HG03196 (cell line): Measurements from ENCODE around the gene XIRP1.

Source experiments
- ATAC-seq: cut with Tn5 transposase; IDR thresholded peaks from one replicate; pipeline ENCODE4 v1.9.1; 2021; ENCODE audit not compliant: unreplicated experiment

XIRP1 gene

GRCh38 chr3:39144095-39144747 is 48.2 kb downstream of the XIRP1 start:
- no peak for ATAC-seq

GRCh38 chr3:39143051-39143885 is 49.1 kb downstream of the XIRP1 start:
- ATAC-seq: no peak

DNA sequence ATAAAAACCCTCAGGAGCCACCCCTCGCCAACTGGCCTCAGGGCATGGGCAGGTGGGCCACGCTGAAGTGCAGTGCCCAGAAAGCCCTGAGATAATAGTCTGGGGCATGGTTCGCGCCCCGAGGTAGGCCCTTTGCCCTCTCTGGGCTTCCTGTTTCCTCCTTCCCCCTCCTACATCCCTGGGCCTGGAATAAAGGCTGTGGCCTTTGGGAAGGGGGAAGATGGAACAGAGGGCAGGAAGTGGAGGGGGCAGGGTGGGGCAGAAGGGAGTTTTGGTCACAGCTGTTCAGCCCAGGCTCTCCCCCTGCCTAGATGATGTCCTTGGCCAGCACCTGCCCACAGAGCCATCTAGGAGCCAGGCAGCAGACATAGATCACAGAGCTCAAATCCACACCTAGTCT is 50.3 kb downstream of the XIRP1 start:
- no peak for ATAC-seq

DNA sequence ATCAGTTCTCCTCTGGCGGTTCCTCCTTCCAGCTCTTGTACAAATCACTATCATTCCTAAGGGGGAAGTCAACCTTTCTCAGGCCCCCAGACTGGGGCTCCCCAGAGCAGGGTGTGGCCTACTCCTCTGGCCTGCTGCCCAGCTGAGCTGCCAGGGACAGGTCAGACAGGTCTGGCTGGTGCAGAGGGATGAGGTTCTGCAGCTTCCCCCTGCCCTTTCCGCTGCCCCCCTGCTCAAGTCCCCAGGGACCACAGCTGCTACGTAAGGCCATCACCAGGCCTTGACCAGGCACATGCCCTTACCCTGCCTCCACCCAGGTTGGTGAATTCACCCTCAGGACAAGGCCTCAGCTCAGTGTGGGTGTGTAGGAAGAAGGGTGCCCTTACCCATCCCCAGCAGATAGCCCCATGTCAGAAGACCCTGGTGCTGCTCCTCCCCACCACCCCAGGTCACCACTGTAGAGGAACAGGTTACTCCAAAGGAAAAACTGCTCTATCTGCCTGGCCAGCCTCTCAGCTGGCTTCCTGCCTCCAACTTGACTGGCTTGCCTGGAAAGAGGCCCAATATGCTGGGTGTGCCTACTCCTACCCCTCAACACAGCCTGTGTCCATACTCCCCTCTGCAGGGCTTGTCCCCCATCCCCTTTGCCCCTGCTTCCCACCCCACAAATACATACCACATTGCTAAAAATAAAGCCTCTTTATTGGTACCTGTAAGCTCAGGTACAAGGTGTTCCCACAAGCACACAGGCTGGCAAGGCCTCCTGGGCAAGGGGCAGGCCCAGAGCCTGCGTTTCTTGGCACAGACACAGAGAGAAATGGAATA is 51.0 kb downstream of the XIRP1 start:
- no peak for ATAC-seq

GRCh38 chr3:39140341-39140971 is 51.9 kb downstream of the XIRP1 start:
- no peak for ATAC-seq

DNA sequence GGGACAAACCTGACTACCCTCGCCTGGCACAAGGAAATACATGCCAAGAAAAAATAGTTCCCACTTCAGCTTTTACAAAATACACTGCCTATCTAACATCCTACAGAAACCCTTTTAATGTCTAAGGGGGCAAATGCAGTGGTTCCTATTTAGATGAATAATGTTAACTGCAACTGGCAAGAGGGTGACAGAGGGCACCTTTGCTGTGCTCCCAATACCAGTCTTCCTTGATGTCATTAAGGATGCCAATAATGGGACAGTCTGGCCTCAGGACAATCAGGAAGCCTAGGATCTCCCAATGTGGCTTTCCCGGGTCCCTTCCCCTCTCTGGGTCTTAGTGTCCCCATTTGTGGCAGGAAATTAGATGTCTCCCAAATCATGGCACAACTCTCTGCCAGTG is 53.0 kb downstream of the XIRP1 start:
- ATAC-seq: no peak

DNA sequence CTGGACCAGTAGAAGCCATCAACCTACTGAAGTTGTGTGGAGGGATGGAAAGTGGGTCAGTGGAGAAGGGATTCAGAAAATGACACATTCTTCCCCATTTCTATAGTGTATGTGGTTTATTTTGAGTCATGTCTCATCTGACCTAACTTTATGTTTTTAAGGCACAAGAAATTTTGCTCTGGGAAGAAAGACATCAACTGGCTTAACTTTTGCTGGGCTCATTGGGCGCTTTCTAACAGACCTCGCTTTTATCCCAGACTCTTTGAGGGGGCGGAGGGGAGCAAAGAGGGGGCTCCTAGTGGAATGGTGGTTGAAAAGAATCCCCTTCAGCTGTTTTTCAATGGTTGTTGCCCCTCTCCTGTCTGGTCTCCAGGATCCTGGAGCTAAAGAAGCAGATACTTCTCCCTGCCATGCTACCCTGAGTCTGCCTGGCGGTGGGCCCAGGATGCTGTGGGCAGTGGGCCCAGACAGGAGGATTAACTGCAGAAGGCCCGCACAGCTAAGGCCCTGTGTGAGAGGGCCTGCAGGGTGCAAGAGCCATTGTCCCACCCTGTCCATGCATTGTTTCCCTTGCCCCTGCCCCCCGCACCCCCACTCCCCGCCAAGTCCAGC is 53.5 kb downstream of the XIRP1 start:
- ATAC-seq: no peak

DNA sequence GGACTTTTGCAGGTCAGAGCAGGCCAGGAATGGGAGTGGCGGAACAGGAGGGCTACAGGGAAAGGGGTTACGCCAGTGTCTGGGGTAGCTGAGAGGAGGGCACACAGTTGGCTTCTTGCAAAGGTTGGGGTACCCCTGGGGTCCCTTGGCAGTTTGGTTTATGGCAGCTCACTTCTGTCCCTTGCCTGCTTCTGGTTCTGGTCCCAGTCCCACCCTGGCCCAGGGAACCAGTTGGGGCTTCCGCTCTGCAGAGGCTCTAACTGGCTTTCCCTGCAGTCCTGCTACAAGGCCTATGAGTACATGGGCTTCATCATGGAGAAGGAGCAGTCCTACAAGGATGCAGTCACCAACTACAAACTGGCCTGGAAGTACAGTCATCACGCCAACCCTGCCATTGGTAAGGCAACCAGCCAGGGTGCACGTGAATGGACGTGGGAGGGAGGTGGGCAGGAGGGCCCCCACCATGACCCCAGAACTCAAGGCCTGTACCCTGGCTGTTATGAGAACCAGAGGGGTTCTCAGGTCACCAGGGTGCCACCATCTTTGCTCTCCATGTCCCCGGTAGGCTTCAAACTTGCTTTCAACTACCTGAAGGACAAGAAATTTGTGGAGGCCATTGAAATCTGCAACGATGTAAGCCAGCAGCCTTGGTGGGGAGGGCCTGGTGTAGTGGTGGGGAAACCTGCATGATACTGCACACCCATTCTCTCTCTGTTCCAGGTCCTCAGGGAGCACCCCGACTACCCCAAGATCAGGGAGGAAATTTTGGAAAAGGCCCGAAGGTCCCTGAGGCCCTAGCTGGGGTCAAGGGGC is 54.2 kb downstream of the XIRP1 start:
- ATAC-seq: no peak

- no peak for ATAC-seq
Measured at GRCh38 chr3:39137435-39137936, 54.9 kb downstream of the XIRP1 start.

DNA sequence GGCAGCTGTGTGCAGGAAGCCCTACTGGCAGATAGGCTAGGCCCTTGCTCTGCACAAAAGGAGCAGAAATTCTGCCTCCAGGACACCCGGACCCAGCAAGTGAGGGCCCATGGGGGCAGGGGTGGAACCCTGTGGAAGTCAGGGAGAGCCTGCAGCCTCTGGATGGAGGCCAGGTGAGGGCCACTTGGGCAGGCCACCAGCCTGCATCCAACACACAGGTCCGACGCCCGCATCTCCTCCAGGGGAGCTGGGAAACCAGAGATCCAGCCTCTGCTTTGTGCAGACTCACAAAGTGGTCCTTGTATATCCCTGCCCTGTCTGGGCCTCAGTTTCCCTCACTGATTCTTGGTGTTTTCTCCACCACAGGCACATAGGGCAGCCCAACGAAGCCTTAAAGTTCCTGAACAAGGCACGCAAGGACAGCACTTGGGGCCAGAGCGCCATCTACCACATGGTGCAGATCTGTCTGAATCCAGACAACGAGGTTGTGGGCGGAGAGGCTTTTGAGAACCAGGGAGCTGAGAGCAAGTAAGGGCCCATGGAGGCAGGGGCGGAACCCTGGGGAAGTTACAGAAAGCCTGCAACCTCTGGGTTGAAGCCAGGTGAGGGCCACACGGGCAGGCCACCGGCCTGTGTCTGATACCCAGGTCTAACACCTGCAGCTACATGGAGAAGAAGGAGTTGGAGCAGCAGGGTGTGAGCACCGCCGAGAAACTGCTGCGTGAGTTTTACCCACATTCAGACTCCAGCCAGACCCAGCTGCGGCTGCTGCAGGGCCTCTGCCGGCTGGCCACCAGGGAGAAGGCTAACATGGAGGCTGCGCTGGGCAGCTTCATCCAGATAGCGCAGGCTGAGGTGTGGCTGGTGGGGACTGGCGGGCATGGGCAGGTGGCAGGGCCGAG is 55.6 kb downstream of the XIRP1 start:
- no peak for ATAC-seq

DNA sequence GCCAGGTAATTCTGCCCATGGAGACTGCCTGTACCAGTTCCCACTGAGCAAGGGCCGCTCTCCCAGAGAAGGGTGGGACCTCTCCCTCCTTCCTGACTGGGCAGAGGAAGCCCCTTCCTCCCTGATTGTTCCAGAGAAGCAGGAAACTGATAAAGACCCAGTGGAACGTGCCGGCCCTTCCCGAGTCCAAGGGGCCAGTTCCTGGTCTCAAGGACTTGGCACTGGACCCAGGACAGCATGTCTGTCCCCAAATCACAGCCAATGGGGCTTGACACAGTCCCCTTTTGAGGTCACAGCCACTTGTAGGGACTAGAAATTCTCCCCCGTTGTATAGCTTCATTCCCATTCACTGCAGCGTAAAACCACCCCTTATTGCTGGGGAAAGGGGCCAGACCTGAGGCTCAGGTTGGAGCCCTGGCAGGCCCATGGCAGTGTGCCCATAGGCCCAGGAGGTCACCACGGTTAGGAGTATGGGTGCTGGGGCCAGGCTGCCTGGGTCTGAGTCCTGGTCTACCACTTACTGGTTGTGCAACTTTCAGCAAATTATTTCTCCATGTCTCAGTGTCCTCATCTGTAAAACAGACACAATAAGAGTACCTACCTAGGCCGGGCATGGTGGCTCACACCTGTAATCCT is 57.1 kb downstream of the XIRP1 start:
- ATAC-seq: no peak

DNA sequence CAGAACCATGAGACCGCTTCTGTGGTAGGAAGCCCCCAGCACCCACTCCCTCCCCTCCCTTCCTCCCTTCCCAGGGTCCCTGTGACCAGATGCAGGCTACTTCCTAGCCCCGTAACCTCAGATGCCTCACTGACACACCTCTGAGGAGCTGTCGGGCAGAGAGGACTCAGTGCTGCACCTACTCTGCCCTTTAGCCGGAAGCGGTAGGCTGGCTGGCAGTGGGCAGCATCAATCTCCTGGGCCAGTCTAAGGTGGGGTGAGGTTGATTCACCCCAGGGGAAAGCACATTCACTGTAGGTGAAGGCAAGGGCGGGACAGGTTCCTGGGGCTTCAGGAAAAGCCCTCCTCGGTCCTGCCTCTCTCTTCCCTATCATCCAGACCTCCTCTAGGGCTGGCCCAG is 58.1 kb downstream of the XIRP1 start:
- no peak for ATAC-seq

DNA sequence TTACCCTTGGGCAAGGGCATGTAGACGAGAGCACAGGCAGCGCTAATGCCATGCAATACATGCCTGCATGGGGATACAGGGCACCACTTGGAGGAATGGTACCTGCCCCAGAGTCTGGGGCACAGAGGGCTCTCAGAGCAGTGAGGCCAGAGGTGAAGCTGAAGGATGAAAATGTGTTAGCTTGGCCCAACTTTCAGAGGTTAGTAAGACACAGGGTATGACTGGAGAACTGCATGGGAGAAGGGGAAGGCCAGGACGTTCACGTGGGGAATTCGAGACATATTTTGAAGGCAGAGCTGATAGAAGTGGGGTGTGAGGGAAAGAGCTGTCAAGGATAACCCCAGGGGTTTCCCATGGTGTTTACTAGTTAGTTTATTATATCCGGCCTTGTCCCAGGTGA is 58.6 kb downstream of the XIRP1 start:
- no peak for ATAC-seq
